GM12878 (cell line): ENCODE measurements around the gene NKIRAS2.

ENCODE experiments used
- JUND ChIP-seq: IDR thresholded peaks from 2 replicates; pipeline ENCODE4 v1.6.1; 2012; ENCODE audit warnings: low read depth, mild to moderate bottlenecking, low read length, improper control_type of control experiment, moderate library complexity
- POLR2AphosphoS5 ChIP-seq: IDR thresholded peaks from 2 replicates; pipeline ENCODE4 v1.6.1; 2011; ENCODE audit warnings: mild to moderate bottlenecking, low read length, inconsistent platforms
- ZNF274 ChIP-seq: IDR thresholded peaks from one replicate; pipeline ENCODE4 v1.8.0; 2011; ENCODE audit not compliant: insufficient read length, insufficient read depth
- TF ChIP-seq, protein P1 (sequence below), 3 experiments: IDR thresholded peaks in 2 of 3; conservative IDR thresholded peaks in 1 of 3; 2 replicates each; pipeline ENCODE4 v1.5.1; 2011; ENCODE audit warnings: low read depth in 3 of 3, low read length in 3 of 3, mild to moderate bottlenecking in 3 of 3, control low read depth in 2 of 3, moderate library complexity in 2 of 3, inconsistent platforms in 1 of 3, mixed read lengths in 1 of 3; ENCODE audit not compliant: control insufficient read depth in 2 of 3, insufficient read depth in 1 of 3; ENCODE audit errors: extremely low read depth in 1 of 3
- TF ChIP-seq, protein P2 (sequence below): IDR thresholded peaks from 2 replicates; pipeline ENCODE4 v1.6.1; 2011; ENCODE audit warnings: mild to moderate bottlenecking, low read depth, low read length, moderate library complexity; ENCODE audit not compliant: insufficient replicate concordance

DNA sequence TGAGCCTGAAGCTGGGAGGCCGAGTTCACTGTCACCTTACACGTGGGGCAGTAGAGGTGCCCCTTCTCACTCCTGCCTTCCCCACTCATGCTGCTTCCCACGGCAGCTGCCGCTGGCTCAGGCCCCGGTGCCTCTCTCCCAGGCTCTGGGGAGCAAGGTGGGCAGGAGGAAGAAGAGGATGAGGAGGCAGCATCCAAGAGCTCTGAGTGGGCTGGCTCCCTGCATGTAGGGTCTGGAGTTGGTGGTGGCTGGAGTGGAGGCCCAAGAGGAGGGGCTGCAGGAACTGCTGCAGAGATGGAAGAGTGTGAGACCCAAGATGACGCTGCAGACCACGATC, 8.9 kb downstream of the NKIRAS2 start:
- TF ChIP-seq JUND (no peak), POLR2AphosphoS5 (no peak), ZNF274 (no peak)
- TF ChIP-seq, protein P1, sequence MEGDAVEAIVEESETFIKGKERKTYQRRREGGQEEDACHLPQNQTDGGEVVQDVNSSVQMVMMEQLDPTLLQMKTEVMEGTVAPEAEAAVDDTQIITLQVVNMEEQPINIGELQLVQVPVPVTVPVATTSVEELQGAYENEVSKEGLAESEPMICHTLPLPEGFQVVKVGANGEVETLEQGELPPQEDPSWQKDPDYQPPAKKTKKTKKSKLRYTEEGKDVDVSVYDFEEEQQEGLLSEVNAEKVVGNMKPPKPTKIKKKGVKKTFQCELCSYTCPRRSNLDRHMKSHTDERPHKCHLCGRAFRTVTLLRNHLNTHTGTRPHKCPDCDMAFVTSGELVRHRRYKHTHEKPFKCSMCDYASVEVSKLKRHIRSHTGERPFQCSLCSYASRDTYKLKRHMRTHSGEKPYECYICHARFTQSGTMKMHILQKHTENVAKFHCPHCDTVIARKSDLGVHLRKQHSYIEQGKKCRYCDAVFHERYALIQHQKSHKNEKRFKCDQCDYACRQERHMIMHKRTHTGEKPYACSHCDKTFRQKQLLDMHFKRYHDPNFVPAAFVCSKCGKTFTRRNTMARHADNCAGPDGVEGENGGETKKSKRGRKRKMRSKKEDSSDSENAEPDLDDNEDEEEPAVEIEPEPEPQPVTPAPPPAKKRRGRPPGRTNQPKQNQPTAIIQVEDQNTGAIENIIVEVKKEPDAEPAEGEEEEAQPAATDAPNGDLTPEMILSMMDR (IDR thresholded peaks at IDR 0.05 in 2 of 3, conservative IDR thresholded peaks at IDR 0.05 in 1 of 3; ENCODE audit: control insufficient read depth in 2 of 3, extremely low read depth in 1 of 3, insufficient read depth in 1 of 3, low read depth in 3 of 3, low read length in 3 of 3), result no peak
- TF ChIP-seq, protein P2, sequence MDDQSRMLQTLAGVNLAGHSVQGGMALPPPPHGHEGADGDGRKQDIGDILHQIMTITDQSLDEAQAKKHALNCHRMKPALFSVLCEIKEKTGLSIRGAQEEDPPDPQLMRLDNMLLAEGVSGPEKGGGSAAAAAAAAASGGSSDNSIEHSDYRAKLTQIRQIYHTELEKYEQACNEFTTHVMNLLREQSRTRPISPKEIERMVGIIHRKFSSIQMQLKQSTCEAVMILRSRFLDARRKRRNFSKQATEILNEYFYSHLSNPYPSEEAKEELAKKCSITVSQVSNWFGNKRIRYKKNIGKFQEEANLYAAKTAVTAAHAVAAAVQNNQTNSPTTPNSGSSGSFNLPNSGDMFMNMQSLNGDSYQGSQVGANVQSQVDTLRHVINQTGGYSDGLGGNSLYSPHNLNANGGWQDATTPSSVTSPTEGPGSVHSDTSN, result no peak
